IMR-90 (cell line): ENCODE results near the gene NAV1. TPM values are rescaled to one million over a fixed set of nuclear protein-coding genes. Genes with fewer than 3 reads are reported as not detected.

Experiments used
- ATAC-seq: fragments of 200-7000 bp; cut with Tn5 transposase; 2 replicates; pipeline ENCODE4 v1.9.1; 2020; ENCODE audit warnings: low read depth, mild to moderate bottlenecking, moderate library complexity
- BruUV-seq: library from RNA; stranded (reverse); fragments of 400-500 nt; replicated peaks from 2 replicates; lab custom pipeline; 2021; lab: Mats Ljungman, UMichigan
- CTCF ChIA-PET: fragments of 300-600 bp; formaldehyde crosslinking; extraction: SDS; loops from one replicate; lab custom pipeline; 2021; ENCODE audit warnings: antibody characterized with exemption; lab: Yijun Ruan, JAX
- POLR2A ChIA-PET: fragments of 300-600 bp; sonication (Branson Sonifier 250); formaldehyde crosslinking; loops from one replicate; lab custom pipeline; 2022; ENCODE audit warnings: antibody characterized with exemption; ENCODE audit not compliant: unreplicated experiment; lab: Charles Lee
- DNase-seq: peaks from one replicate; pipeline ENCODE4 v3.0.0; 2013
- H2AFZ ChIP-seq: replicated peaks from 2 replicates; pipeline ENCODE3; 2013; ENCODE audit warnings: low read length, mild to moderate bottlenecking; ENCODE audit not compliant: poor library complexity
- H2AK5ac ChIP-seq: 2 replicates; pipeline ENCODE4 v1.6.1; 2013; ENCODE audit warnings: low read depth, low read length, inconsistent platforms
- H2AK9ac ChIP-seq: replicated peaks from 2 replicates; pipeline ENCODE3; 2013; ENCODE audit warnings: mild to moderate bottlenecking, low read depth, low read length, moderate library complexity; ENCODE audit not compliant: poor library complexity
- H2BK120ac ChIP-seq: 2 replicates; pipeline ENCODE4 v1.6.1; 2013; ENCODE audit warnings: low read depth, low read length, inconsistent platforms
- H2BK15ac ChIP-seq: 3 replicates; pipeline ENCODE4 v1.6.1; 2013; ENCODE audit warnings: low read depth, low read length, inconsistent platforms
- H2BK20ac ChIP-seq: 2 replicates; pipeline ENCODE4 v1.6.1; 2013; ENCODE audit warnings: low read depth, mild to moderate bottlenecking, inconsistent platforms, low read length, moderate library complexity
- H2BK5ac ChIP-seq: 2 replicates; pipeline ENCODE4 v1.6.1; 2013; ENCODE audit warnings: mild to moderate bottlenecking, low read depth, low read length, inconsistent platforms; ENCODE audit not compliant: poor library complexity, severe bottlenecking
- H3K14ac ChIP-seq: replicated peaks from 2 replicates; pipeline ENCODE4 v1.6.1; 2013; ENCODE audit warnings: low read depth, low read length, inconsistent platforms
- H3K18ac ChIP-seq: 2 replicates; pipeline ENCODE4 v1.6.1; 2013; ENCODE audit warnings: low read depth, low read length, control low read depth
- H3K23ac ChIP-seq: 2 replicates; pipeline ENCODE4 v1.6.1; 2013; ENCODE audit warnings: low read depth, low read length, inconsistent platforms
- H3K27ac ChIP-seq: 2 replicates; pipeline ENCODE4 v1.5.1; 2013; ENCODE audit warnings: mild to moderate bottlenecking, control low read depth, low read length; ENCODE audit not compliant: insufficient read depth
- H3K27me3 ChIP-seq: 2 replicates; pipeline ENCODE4 v1.6.1; 2013; ENCODE audit warnings: low read length; ENCODE audit not compliant: control insufficient read depth, insufficient read depth
- H3K36me3 ChIP-seq: 2 replicates; pipeline ENCODE4 v1.6.1; 2013; ENCODE audit warnings: low read length, mixed read lengths; ENCODE audit not compliant: control insufficient read depth, insufficient read depth
- H3K4ac ChIP-seq: 2 replicates; pipeline ENCODE4 v1.6.1; 2013; ENCODE audit warnings: low read depth, low read length, inconsistent platforms
- H3K4me1 ChIP-seq: 2 replicates; pipeline ENCODE4 v1.6.1; 2013; ENCODE audit warnings: low read length, mixed read lengths; ENCODE audit not compliant: control insufficient read depth, insufficient read depth
- H3K4me2 ChIP-seq: 2 replicates; pipeline ENCODE4 v1.6.1; 2013; ENCODE audit warnings: low read depth, mild to moderate bottlenecking, control low read depth, low read length, moderate library complexity
- H3K4me3 ChIP-seq: 2 replicates; pipeline ENCODE4 v1.5.1; 2013; ENCODE audit warnings: low read depth, mild to moderate bottlenecking, control low read depth, low read length, moderate library complexity; ENCODE audit not compliant: insufficient read depth
- H3K56ac ChIP-seq: 2 replicates; pipeline ENCODE4 v1.6.1; 2013; ENCODE audit warnings: low read length, inconsistent platforms; ENCODE audit not compliant: insufficient read depth; ENCODE audit errors: extremely low read depth
- H3K79me1 ChIP-seq, 2 experiments: 2 replicates each; pipeline ENCODE4 v1.6.1; 2013; ENCODE audit warnings: low read length in 2 of 2, inconsistent platforms in 1 of 2, low read depth in 1 of 2
- H3K9ac ChIP-seq: 2 replicates; pipeline ENCODE4 v1.6.1; 2013; ENCODE audit warnings: low read depth, low read length, control low read depth
- H3K9me1 ChIP-seq: 2 replicates; pipeline ENCODE4 v1.6.1; 2013; ENCODE audit warnings: low read length, inconsistent platforms; ENCODE audit not compliant: insufficient read depth
- H3K9me3 ChIP-seq: 2 replicates; pipeline ENCODE4 v1.6.1; 2013; ENCODE audit warnings: low read length; ENCODE audit not compliant: control insufficient read depth, insufficient read depth
- H4K20me1 ChIP-seq: 2 replicates; pipeline ENCODE4 v1.6.1; 2013; ENCODE audit warnings: low read length, inconsistent platforms; ENCODE audit not compliant: insufficient read depth
- H4K5ac ChIP-seq: 2 replicates; pipeline ENCODE4 v1.6.1; 2013; ENCODE audit warnings: mild to moderate bottlenecking, low read depth, low read length, control low read depth
- H4K8ac ChIP-seq, 2 experiments: 2 replicates each; pipeline ENCODE4 v1.6.1; 2013; ENCODE audit warnings: low read depth in 2 of 2, low read length in 2 of 2, control low read depth in 1 of 2, inconsistent platforms in 1 of 2
- H4K91ac ChIP-seq: 2 replicates; pipeline ENCODE4 v1.6.1; 2013; ENCODE audit warnings: low read depth, low read length, inconsistent platforms; ENCODE audit not compliant: insufficient read depth
- BHLHE40 ChIP-seq: fragments of 150-350 bp; IDR thresholded peaks from 2 replicates; pipeline ENCODE4 v1.6.1; 2016; ENCODE audit warnings: mild to moderate bottlenecking, low read depth, low read length
- CTCF ChIP-seq: conservative IDR thresholded peaks from 2 replicates; pipeline ENCODE4 v1.5.1; 2012; ENCODE audit warnings: mild to moderate bottlenecking, low read depth, low read length, improper control_type of control experiment
- ELK1 ChIP-seq: fragments of 150-350 bp; IDR thresholded peaks from 2 replicates; pipeline ENCODE4 v1.6.1; 2016; ENCODE audit warnings: low read depth, mild to moderate bottlenecking, low read length, moderate library complexity, borderline replicate concordance
- FOS ChIP-seq: fragments of 150-350 bp; IDR thresholded peaks from 2 replicates; pipeline ENCODE4 v1.6.1; 2016; ENCODE audit warnings: low read depth, low read length
- MXI1 ChIP-seq: IDR thresholded peaks from 2 replicates; pipeline ENCODE4 v1.6.1; 2012; ENCODE audit warnings: low read depth, mild to moderate bottlenecking, low read length, moderate library complexity, borderline replicate concordance
- NFE2L2 ChIP-seq: fragments of 150-350 bp; IDR thresholded peaks from 2 replicates; pipeline ENCODE4 v1.6.1; 2016; ENCODE audit warnings: low read depth, mild to moderate bottlenecking, low read length
- POLR2A ChIP-seq: IDR thresholded peaks from 2 replicates; pipeline ENCODE4 v1.6.1; 2012; ENCODE audit warnings: mild to moderate bottlenecking, low read depth, low read length
- RAD21 ChIP-seq: IDR thresholded peaks from 2 replicates; pipeline ENCODE4 v1.6.1; 2012; ENCODE audit warnings: low read length, improper control_type of control experiment
- RCOR1 ChIP-seq: IDR thresholded peaks from 2 replicates; pipeline ENCODE4 v1.6.1; 2012; ENCODE audit warnings: mild to moderate bottlenecking, low read length, improper control_type of control experiment; ENCODE audit not compliant: insufficient replicate concordance
- USF2 ChIP-seq: fragments of 150-350 bp; IDR thresholded peaks from 2 replicates; pipeline ENCODE4 v1.6.1; 2017; ENCODE audit warnings: mild to moderate bottlenecking, antibody characterized with exemption, low read length, low read depth
- WGBS, 2 experiments: methylation state at CpG; one replicate each; pipeline versions ENCODE4 v1.1.5 to v1.1.7; 2013; ENCODE audit warnings: missing lambda C conversion rate in 2 of 2; ENCODE audit not compliant: insufficient read length in 1 of 2; ENCODE audit errors: extremely low coverage in 2 of 2; 5-methylcytosine and 5-hydroxymethylcytosine counted together
- dilution Hi-C: fragments of 300-500 bp; cut with HindIII; formaldehyde crosslinking; loops from one replicate; pipeline ENCODE4 v1.14.3; 2018; ENCODE audit warnings: low sequenced_read_pairs; ENCODE audit not compliant: unreplicated experiment
- in situ Hi-C: fragments of 300-500 bp; cut with MboI; formaldehyde crosslinking; loops from 3 replicates; pipeline ENCODE4 v1.14.3; 2019; ENCODE audit warnings: low sequenced_read_pairs, inconsistent platforms, mixed read lengths
- intact Hi-C: fragments of 100-400 bp; cut with micrococcal nuclease; formaldehyde crosslinking; loops from 2 replicates; pipeline ENCODE4 v1.10.0; 2022
- polyA plus RNA-seq, 3 experiments: library from polyadenylated mRNA; depleted of rRNA; stranded (reverse); fragments of >200 nt; gene quantifications; 2 replicates each; pipeline ENCODE4 v1.2.3, GENCODE V29; 2012; ENCODE audit warnings: low replicate concordance in 1 of 3
- total RNA-seq: library from RNA; depleted of rRNA; stranded (reverse); fragments of >200 nt; gene quantifications from 2 replicates; pipeline ENCODE4 v1.2.3, GENCODE V29; 2012

The NAV1 gene
- total and polyA plus RNA-seq, 2 of the 4 experiments (the other 2 are of a cell fraction), result 14.0 to 23.1 TPM

- intact Hi-C loops (no loop called here), dilution Hi-C loops (no loop called here), in situ Hi-C loops (loop anchor here (5.0 kb wide), 2 partner anchors 150 to 230 kb away; no protein-coding TSS in a partner anchor)
- H3K23ac ChIP-seq, result no peak overlapping the region
- H2BK5ac ChIP-seq, result peak overlapping the region; percentile 9
- H3K4me1 ChIP-seq, result peaks cover 56% of the 10 kb centered on the region
- no peaks in the 10 kb centered on the region for H3K27me3 ChIP-seq
- H2BK120ac ChIP-seq, result peak overlapping the region; percentile 34; the same call in 1 of the 2 replicates
- no peak overlapping the region for H3K18ac ChIP-seq
- no peak overlapping the region for H3K56ac ChIP-seq
- TF ChIP-seq USF2, result no peak
- TF ChIP-seq ELK1, result no peak
- no peak for TF ChIP-seq RCOR1
- no peak for TF ChIP-seq MXI1
- TF ChIP-seq CTCF, result no peak
- TF ChIP-seq POLR2A, result no peak
- TF ChIP-seq FOS, result no peak
- TF ChIP-seq RAD21, result no peak
- TF ChIP-seq BHLHE40, result no peak
- TF ChIP-seq NFE2L2, result no peak
- BruUV-seq, result no TSS peak
- no peak for ATAC-seq
- peaks cover 3% of the 10 kb centered on the region for H4K20me1 ChIP-seq
- no peaks in the 10 kb centered on the region; the same call in 1 of the 2 replicates for H3K36me3 ChIP-seq
- H3K9me3 ChIP-seq, result no peaks in the 10 kb centered on the region
- H4K5ac ChIP-seq, result no peak overlapping the region
- no peak overlapping the region for H3K9ac ChIP-seq
- ChIA-PET CTCF (interaction anchor here (0.5 to 4.1 kb wide), 2 partner anchors 235 to 320 kb away, joined by 4 to 19 read pairs; no protein-coding TSS in a partner anchor), POLR2A (interaction anchor here (0.5 kb wide), 1 partner anchor 69 kb away, joined by 3 read pairs; no protein-coding TSS in a partner anchor)
- H2BK15ac ChIP-seq, result 0 out of 3 replicates have a peak overlapping the region, but pooled peaks have one; percentile 55
- H3K27ac ChIP-seq, result no peak overlapping the region
- no peak overlapping the region for H3K4me2 ChIP-seq
- H2BK20ac ChIP-seq, result no peak overlapping the region
- no peak overlapping the region for H2AK9ac ChIP-seq
- 56% methylated on average over 1 of the region's 7 CpGs; no CpG with 5 or more reads in 1 of the 2 experiments for WGBS, 2 experiments
- peaks cover 42 to 92% of the 10 kb centered on the region in 2 experiments for H3K79me1 ChIP-seq
- H3K4me3 ChIP-seq, result no peak overlapping the region
- no peak for DNase-seq
- no peak overlapping the region for H2AFZ ChIP-seq
- H4K8ac ChIP-seq, result no peak overlapping the region
- H2AK5ac ChIP-seq, result peak overlapping the region; percentile 33; the same call in 1 of the 2 replicates
- H4K91ac ChIP-seq, result peak overlapping the region; percentile 33; the same call in 1 of the 2 replicates
- H3K9me1 ChIP-seq, result peaks cover 39% of the 10 kb centered on the region
- H3K14ac ChIP-seq, result peak overlapping the region; percentile 0; the same call in 1 of the 2 replicates
- H3K4ac ChIP-seq, result peak overlapping the region; percentile 54; the same call in 1 of the 2 replicates
These were observed 18.6 kb downstream of the NAV1 start for GRCh38 chr1:201557572-201557958.
